HG03108 (cell line): ENCODE results near the gene C1orf94.

Experiments
- ATAC-seq: cut with Tn5 transposase; IDR thresholded peaks from one replicate; pipeline ENCODE4 v1.9.1; 2021; ENCODE audit warnings: moderate library complexity; ENCODE audit not compliant: unreplicated experiment

Gene C1orf94

DNA sequence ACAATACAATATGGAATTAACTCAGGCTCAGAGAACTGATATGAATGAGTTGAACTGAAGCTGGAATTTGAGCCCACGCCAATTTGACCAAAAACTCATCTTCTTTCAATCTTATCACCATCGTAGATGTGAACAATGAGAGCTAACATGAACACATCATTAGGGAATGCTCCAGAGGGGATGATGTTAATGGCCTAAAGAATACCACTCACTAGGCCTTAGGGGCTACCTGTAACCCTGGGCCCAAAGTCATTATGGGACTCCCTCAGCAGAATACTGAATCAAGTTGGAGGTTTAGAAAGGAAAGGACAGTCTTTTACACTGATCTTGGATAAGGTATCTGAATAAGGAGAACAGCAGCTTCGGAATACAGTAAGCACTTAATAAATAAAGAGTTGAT lies 73.6 kb downstream of the C1orf94 start:
- no peak for ATAC-seq

- no peak for ATAC-seq
Observed at GRCh38 chr1:34262023-34262853, 85.5 kb downstream of the C1orf94 start.

DNA sequence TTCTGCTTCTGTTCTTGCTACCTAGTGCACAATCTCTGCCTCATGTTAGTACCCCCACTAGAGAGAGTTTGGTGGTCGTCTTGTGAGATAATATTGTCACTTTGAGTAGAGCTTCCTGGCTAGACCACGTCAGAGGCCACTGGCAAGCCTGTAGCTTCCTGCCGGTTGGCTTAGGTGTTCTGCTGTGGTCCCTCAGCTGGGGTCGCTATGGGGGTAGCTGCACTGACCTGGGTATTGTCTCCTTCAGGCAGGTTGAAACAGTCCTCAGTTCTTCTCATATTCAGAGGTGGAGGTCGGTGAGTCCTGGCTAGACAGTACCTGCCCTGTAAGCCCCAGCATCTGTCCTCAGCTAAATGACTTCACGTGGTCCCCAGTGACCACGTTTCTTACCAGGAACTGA lies 86.2 kb downstream of the C1orf94 start:
- ATAC-seq, result no peak

DNA sequence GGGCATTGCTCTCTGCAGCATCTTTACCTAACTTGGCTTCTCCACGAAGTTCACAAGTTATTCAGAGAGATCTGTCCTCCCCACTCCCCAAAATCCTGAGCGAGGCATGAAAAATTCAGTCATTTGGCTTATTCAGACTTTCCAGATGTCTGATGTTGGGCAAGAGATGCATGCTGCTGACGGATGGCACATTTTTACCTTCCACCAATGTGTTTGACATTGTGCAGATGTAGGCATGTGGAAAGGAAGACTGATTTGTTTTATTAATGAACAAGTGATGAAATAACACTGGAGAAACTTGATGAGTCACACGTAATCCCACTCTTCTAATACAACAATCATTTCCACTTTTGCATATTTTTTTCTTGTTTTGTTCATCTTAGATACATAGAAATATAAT lies 86.7 kb downstream of the C1orf94 start:
- no peak for ATAC-seq

GRCh38 chr1:34265396-34265795 lies 88.7 kb downstream of the C1orf94 start:
- no peak for ATAC-seq

GRCh38 chr1:34266127-34266951 lies 89.6 kb downstream of the C1orf94 start:
- no peak for ATAC-seq

DNA sequence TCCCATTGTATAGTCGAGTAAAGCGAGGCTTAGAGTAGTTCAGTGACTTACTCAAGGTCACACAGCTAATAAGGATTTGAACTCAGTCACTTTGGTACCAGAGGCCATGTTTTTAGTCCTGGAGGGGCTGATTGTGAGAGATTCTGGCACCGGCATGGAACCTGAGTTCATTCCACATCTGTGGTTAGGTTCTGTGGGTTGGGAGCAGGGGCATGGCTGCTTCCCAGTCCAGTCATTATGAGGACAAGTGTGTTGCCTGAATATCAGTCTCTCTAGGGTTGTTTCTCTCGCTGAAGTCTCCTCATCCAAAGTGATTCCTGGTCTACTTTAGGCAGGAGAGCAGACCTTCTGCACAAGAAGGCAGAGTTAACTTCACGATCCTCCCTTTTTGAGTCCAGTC lies 90.6 kb downstream of the C1orf94 start:
- ATAC-seq, result no peak

DNA sequence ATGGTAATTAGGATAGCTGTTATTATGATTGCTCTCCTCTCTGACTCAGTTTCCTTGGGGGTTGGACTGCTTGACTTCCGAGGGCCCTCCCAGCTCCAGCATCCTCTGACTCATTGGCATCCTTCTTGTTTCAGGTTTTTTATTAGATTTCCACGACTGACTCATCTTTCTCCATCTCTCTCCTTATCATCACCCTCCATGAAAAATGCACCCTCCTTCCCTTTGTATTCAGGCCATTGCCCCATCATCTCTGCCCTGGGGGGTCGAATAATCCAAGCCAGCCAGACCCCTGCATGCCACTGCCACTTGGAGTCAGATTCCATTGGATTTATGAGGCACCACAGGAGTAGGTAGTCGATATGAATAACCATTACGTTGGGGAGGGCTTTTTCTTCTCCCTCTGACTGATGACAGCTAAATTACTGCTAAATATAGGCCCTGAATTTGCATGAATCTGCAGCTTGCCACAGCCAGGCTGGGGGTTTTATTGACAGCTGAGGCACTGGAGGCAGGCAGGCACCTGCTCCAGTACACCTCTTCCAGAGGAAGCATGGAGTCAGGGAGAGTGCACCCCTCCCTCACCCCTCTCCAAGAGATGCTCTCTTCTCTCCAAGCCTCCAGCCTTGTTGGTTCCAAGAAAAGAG lies 91.7 kb downstream of the C1orf94 start:
- ATAC-seq, result no peak
